Measurements from ENCODE around the gene BCAS1.

BCAS1 gene

GRCh38 chr20:53894707-53895384, 175.5 kb downstream of the BCAS1 start:
- DNase-seq: no peak
